Common myeloid progenitor, CD34-positive (primary cell): ENCODE results near the gene CRYGS.
A peak's percentile ranks its signal among the peaks of the same experiment; 100 is the strongest.
"Not testable (repeated sequence)": the region's sequence is repeated elsewhere in the genome, so short reads cannot be mapped to it uniquely, and the experiment has no call there.

ENCODE experiments used
- CTCF ChIA-PET: fragments of 350-600 bp; sonication (Branson Sonifier 250); formaldehyde crosslinking; loops from one replicate; lab custom pipeline; 2021; ENCODE audit warnings: antibody characterized with exemption; lab: Charles Lee
- POLR2A ChIA-PET: fragments of 350-600 bp; sonication (Branson Sonifier 250); formaldehyde crosslinking; loops from one replicate; lab custom pipeline; 2021; ENCODE audit warnings: antibody characterized with exemption; lab: Charles Lee
- DNase-seq, 3 donors: peaks; one replicate each; pipeline versions ENCODE4 v3.0.0 to v3.0.0-alpha.2; 2013
- H3K27ac ChIP-seq, 2 experiments: 1 replicate in 1 of 2; 2 replicates in 1 of 2; pipeline ENCODE4 v1.7.0; 2013; ENCODE audit warnings: inconsistent platforms in 2 of 2, low read length in 2 of 2, mild to moderate bottlenecking in 2 of 2, low read depth in 1 of 2, moderate library complexity in 1 of 2; ENCODE audit not compliant: severe bottlenecking in 2 of 2, insufficient read depth in 1 of 2, poor library complexity in 1 of 2
- H3K27me3 ChIP-seq, 5 experiments: replicated peaks in 2 of 5; 1 replicate in 3 of 5; 2 replicates in 2 of 5; pipeline versions ENCODE4 v1.6.1 to v1.7.0; 2013; ENCODE audit warnings: low read length in 4 of 5, mild to moderate bottlenecking in 2 of 5, moderate library complexity in 2 of 5, inconsistent platforms in 1 of 5; ENCODE audit not compliant: insufficient read depth in 5 of 5, control insufficient read depth in 4 of 5
- H3K36me3 ChIP-seq, 4 experiments: 1 replicate in 2 of 4; 2 replicates in 2 of 4; pipeline versions ENCODE4 v1.6.1 to v1.7.0; 2013; ENCODE audit warnings: low read length in 3 of 4, control low read depth in 1 of 4, mild to moderate bottlenecking in 1 of 4; ENCODE audit not compliant: control insufficient read depth in 4 of 4, insufficient read depth in 4 of 4
- H3K4me1 ChIP-seq, 4 experiments: 1 replicate in 3 of 4; 2 replicates in 1 of 4; pipeline versions ENCODE4 v1.6.1 to v1.7.1; 2013; ENCODE audit warnings: low read length in 3 of 4, mild to moderate bottlenecking in 3 of 4, control low read depth in 1 of 4, inconsistent platforms in 1 of 4, moderate library complexity in 1 of 4; ENCODE audit not compliant: control insufficient read depth in 4 of 4, insufficient read depth in 4 of 4; ENCODE audit errors: control extremely low read depth in 1 of 4
- H3K4me3 ChIP-seq, 7 experiments: 1 replicate in 4 of 7; 2 replicates in 3 of 7; pipeline versions ENCODE4 v1.5.1 to v1.7.0; 2013; ENCODE audit warnings: mild to moderate bottlenecking in 7 of 7, low read length in 6 of 7, moderate library complexity in 6 of 7, inconsistent platforms in 2 of 7, low read depth in 2 of 7, control low read depth in 1 of 7; ENCODE audit not compliant: insufficient read depth in 4 of 7, control insufficient read depth in 1 of 7; ENCODE audit errors: extremely low read depth in 1 of 7
- H3K9me3 ChIP-seq, 5 experiments: 1 replicate in 4 of 5; 2 replicates in 1 of 5; pipeline versions ENCODE4 v1.6.1 to v1.7.1; 2013; ENCODE audit warnings: low read length in 4 of 5, mild to moderate bottlenecking in 2 of 5, inconsistent platforms in 1 of 5, low read depth in 1 of 5, moderate library complexity in 1 of 5; ENCODE audit not compliant: control insufficient read depth in 4 of 5, insufficient read depth in 2 of 5; ENCODE audit errors: control extremely low read depth in 1 of 5
- WGBS: methylation state at CpG from one replicate; pipeline ENCODE4 v1.1.5; 2013; ENCODE audit not compliant: insufficient coverage; 5-methylcytosine and 5-hydroxymethylcytosine counted together

CRYGS gene

GRCh38 chr3:186502138-186502948 is 41.8 kb downstream of the CRYGS start:
- WGBS, result 10% methylated on average over 2 of the region's 5 CpGs
- no peak overlapping the region for H3K27ac ChIP-seq
- CTCF ChIA-PET, result interaction anchor here (0.8 to 1.5 kb wide), 3 partner anchors 9 to 62 kb away, joined by 3 to 7 read pairs (median 3); no protein-coding TSS in a partner anchor
- peak in 2 of 3 donors; percentile 24 to 36 for DNase-seq
- peaks cover 0 to 18% (median 15%) of the 10 kb centered on the region in 4 experiments for H3K4me1 ChIP-seq
- no peaks in the 10 kb centered on the region for H3K27me3 ChIP-seq
- POLR2A ChIA-PET, result no interaction called here
- H3K36me3 ChIP-seq, result no peaks in the 10 kb centered on the region
- peak overlapping the region in 3 of 7 experiments; percentile 4 to 32 (median 12) for H3K4me3 ChIP-seq
- peaks cover 0 to 2% (median 0%) of the 10 kb centered on the region in 5 experiments for H3K9me3 ChIP-seq

GRCh38 chr3:186499949-186500348 is 44.2 kb downstream of the CRYGS start:
- H3K4me3 ChIP-seq, H3K27me3 ChIP-seq, H3K36me3 ChIP-seq, POLR2A ChIA-PET, H3K9me3 ChIP-seq, H3K27ac ChIP-seq: not testable (repeated sequence)
- WGBS, result 100% methylated on average over 1 of the region's 3 CpGs
- CTCF ChIA-PET, result interaction anchor here (1.0 kb wide), 1 partner anchor 8 kb away, joined by 4 read pairs; no protein-coding TSS in a partner anchor
- DNase-seq, result peak in 2 of 3 donors; percentile 39 to 64
- peaks cover 0 to 25% (median 17%) of the 10 kb centered on the region in 4 experiments for H3K4me1 ChIP-seq

GRCh38 chr3:186498022-186498421 is 46.2 kb downstream of the CRYGS start:
- DNase-seq, H3K9me3 ChIP-seq, H3K36me3 ChIP-seq, H3K4me3 ChIP-seq, H3K27ac ChIP-seq, H3K27me3 ChIP-seq, POLR2A ChIA-PET: not testable (repeated sequence)
- peaks cover 0 to 17% (median 14%) of the 10 kb centered on the region in 4 experiments for H3K4me1 ChIP-seq
- WGBS, result 100% methylated on average over 1 of the region's 2 CpGs
- CTCF ChIA-PET, result interaction anchor here (0.9 to 1.0 kb wide), 2 partner anchors 10 to 21 kb away, joined by 3 read pairs; no protein-coding TSS in a partner anchor

- peaks cover 0 to 13% (median 9%) of the 10 kb centered on the region in 4 experiments for H3K4me1 ChIP-seq
- WGBS, result 100% methylated on average over 3 of the region's 4 CpGs
- DNase-seq, result no peak
- H3K9me3 ChIP-seq, result peaks cover 0 to 2% (median 0%) of the 10 kb centered on the region in 5 experiments
- H3K27me3 ChIP-seq, result no peaks in the 10 kb centered on the region
- ChIA-PET CTCF (interaction anchor here (0.9 to 1.0 kb wide), 2 partner anchors 11 to 21 kb away, joined by 3 read pairs; no protein-coding TSS in a partner anchor), POLR2A (no interaction called here)
- H3K36me3 ChIP-seq, result no peaks in the 10 kb centered on the region
- no peak overlapping the region for H3K27ac ChIP-seq
- H3K4me3 ChIP-seq, result no peak overlapping the region
Observed at GRCh38 chr3:186497608-186498007, 46.6 kb downstream of the CRYGS start.

- DNase-seq, result no peak
- Histone ChIP-seq H3K4me3 (no peak overlapping the region), H3K27me3 (no peaks in the 10 kb centered on the region), H3K36me3 (no peaks in the 10 kb centered on the region), H3K4me1 (peaks cover 0 to 6% (median 2%) of the 10 kb centered on the region in 4 experiments), H3K9me3 (peaks cover 0 to 2% (median 0%) of the 10 kb centered on the region in 5 experiments), H3K27ac (no peak overlapping the region)
- CTCF ChIA-PET, result interaction anchor here (1.0 to 2.0 kb wide), 3 partner anchors 15 to 37 kb away, joined by 3 to 5 read pairs (median 3); no protein-coding TSS in a partner anchor
- POLR2A ChIA-PET, result no interaction called here
Observed at GRCh38 chr3:186496635-186497034, 47.5 kb downstream of the CRYGS start.

GRCh38 chr3:186496016-186496415 is 48.2 kb downstream of the CRYGS start:
- ChIA-PET CTCF (interaction anchor here (0.5 to 2.0 kb wide), 6 partner anchors 15 to 44 kb away, joined by 3 to 5 read pairs (median 3); no protein-coding TSS in a partner anchor), POLR2A (no interaction called here)
- DNase-seq, result no peak
- Histone ChIP-seq H3K4me3 (no peak overlapping the region), H3K4me1 (peaks cover 0 to 6% (median 2%) of the 10 kb centered on the region in 4 experiments), H3K27me3 (no peaks in the 10 kb centered on the region), H3K9me3 (peaks cover 0 to 2% (median 0%) of the 10 kb centered on the region in 5 experiments), H3K27ac (no peak overlapping the region), H3K36me3 (no peaks in the 10 kb centered on the region)
- 85% methylated on average over 1 of the region's 3 CpGs for WGBS
